A673 (cell line): ENCODE results near the gene UBL5.

Source experiments
- EZH2 ChIP-seq: fragments of 200-600 bp; sonication (generic); IDR thresholded peaks from 2 replicates; pipeline ENCODE4 v1.6.1; 2017; ENCODE audit warnings: borderline replicate concordance, low read depth, mild to moderate bottlenecking, mixed read lengths, antibody characterized with exemption, low read length; ENCODE audit not compliant: poor library complexity, severe bottlenecking
- TF ChIP-seq, protein P1 (sequence below): fragments of 300-800, 200-600 bp; sonication (generic); conservative IDR thresholded peaks from 2 replicates; pipeline ENCODE4 v1.5.1; 2017; ENCODE audit warnings: low read depth, mild to moderate bottlenecking, antibody characterized with exemption, low read length, moderate library complexity, mixed read lengths

DNA sequence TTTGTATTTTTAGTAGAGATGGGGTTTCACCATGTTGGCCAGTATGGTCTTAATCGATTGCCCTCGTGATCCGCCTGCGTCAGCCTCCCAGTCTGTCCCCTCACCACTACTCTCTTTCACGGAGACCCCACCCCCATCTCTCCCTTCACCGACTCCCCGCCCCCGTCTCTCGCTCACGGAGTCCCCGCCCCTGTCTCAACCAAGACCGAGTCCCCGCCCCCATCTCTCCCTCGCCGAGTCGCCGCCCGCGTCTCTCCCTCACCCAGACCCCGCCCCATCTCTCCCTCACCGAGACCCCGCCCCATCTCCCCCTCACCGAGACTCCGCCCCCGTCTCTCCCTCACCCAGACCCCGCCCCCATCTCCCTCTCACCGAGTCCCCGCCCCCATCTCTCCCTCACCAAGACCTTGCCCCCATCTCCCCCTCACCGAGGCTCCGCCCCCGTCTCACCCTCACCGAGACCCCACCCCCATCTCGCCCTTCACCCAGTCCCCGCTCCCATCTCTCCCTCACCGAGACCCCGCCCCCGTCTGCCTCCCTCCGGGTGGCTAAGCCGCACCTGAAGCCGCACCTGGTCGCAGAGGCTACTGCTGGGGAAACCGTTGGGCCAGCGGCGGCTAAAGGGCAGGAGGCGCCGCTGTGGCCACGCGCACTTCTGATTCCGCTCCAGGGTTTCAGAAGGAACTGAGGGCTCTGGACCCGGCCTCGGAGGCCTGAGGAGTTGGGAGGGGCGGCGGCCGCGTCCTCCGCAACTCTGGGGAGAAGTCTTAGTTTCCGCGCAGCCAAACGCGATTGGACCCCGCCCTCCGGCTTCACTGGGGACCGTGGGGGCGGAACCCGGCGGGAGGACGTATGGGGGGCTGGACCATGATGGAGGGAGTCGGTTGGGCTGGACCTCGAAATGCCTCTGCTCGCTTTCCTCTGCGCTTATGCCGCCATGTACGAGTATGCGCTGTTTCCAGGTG lies 42.1 kb upstream of the UBL5 start:
- TF ChIP-seq, protein P1, sequence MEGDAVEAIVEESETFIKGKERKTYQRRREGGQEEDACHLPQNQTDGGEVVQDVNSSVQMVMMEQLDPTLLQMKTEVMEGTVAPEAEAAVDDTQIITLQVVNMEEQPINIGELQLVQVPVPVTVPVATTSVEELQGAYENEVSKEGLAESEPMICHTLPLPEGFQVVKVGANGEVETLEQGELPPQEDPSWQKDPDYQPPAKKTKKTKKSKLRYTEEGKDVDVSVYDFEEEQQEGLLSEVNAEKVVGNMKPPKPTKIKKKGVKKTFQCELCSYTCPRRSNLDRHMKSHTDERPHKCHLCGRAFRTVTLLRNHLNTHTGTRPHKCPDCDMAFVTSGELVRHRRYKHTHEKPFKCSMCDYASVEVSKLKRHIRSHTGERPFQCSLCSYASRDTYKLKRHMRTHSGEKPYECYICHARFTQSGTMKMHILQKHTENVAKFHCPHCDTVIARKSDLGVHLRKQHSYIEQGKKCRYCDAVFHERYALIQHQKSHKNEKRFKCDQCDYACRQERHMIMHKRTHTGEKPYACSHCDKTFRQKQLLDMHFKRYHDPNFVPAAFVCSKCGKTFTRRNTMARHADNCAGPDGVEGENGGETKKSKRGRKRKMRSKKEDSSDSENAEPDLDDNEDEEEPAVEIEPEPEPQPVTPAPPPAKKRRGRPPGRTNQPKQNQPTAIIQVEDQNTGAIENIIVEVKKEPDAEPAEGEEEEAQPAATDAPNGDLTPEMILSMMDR: no peak
- TF ChIP-seq EZH2: no peak
